B cell (primary cell): ENCODE data around the gene L3HYPDH.

ENCODE experiments used
- EZH2 ChIP-seq: IDR thresholded peaks from 2 replicates; pipeline ENCODE4 v1.6.1; 2012; ENCODE audit warnings: borderline replicate concordance, low read depth, mild to moderate bottlenecking, moderate library complexity, low read length; ENCODE audit not compliant: insufficient read depth, poor library complexity, severe bottlenecking
- TF ChIP-seq, protein P1 (sequence below): fragments of 200-600 bp; IDR thresholded peaks from one replicate; pipeline ENCODE4 v1.8.0; 2022; ENCODE audit warnings: antibody characterized with exemption, mild to moderate bottlenecking

DNA sequence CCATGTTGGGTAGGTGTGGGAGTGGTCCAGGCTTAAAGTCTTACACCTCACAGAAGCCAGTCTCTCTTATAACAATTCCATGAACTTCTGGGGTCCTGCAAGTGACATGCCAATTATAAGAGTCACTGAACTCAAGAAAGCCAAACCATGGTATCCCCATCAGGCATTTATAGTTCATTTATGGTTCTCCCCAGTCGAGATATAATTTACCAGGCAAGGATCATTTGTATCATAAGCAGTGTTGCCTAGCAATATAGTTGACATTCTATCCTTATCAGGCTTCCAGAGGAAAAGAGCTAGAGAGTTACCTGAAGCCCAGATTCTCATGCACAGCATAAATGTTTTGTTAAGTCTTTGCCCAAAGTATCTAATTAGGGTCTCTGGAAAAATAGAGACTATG is 8.2 kb upstream of the L3HYPDH start:
- TF ChIP-seq, protein P1, sequence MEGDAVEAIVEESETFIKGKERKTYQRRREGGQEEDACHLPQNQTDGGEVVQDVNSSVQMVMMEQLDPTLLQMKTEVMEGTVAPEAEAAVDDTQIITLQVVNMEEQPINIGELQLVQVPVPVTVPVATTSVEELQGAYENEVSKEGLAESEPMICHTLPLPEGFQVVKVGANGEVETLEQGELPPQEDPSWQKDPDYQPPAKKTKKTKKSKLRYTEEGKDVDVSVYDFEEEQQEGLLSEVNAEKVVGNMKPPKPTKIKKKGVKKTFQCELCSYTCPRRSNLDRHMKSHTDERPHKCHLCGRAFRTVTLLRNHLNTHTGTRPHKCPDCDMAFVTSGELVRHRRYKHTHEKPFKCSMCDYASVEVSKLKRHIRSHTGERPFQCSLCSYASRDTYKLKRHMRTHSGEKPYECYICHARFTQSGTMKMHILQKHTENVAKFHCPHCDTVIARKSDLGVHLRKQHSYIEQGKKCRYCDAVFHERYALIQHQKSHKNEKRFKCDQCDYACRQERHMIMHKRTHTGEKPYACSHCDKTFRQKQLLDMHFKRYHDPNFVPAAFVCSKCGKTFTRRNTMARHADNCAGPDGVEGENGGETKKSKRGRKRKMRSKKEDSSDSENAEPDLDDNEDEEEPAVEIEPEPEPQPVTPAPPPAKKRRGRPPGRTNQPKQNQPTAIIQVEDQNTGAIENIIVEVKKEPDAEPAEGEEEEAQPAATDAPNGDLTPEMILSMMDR = no peak
- TF ChIP-seq EZH2 = no peak
